ENCODE data around the gene PACC1. TPM values are rescaled to one million over a fixed set of nuclear protein-coding genes. Genes with fewer than 3 reads are reported as not detected.

Gene PACC1
- total and polyA plus RNA-seq, 2 donors (not counting 3 experiments of a cell fraction or from before 2014, with no cell fraction given) = 21.0 to 22.3 TPM

DNA sequence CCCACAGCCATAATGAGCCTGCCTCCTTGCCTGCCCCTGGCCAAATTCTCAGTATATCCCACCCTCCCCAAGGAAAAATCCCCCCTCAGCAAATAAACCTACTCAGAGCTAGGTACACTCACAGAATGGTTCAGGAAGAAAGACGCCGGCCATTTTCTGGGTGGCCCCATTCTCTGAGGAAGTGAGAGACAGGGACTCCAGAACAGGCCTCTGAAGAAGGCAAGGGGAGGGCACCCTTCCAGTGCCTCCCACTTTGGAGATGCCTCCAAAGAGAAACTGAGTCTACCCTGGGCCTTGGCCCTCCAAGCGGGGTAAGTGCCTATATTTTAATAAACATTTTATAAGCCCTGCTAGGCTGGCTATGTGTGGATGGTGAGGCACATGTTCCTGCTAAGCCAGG, 2.3 kb downstream of the PACC1 start:
- peaks cover 6% of the 10 kb centered on the region for H3K4me1 ChIP-seq (ENCODE audit: control insufficient read depth, extremely low read depth, insufficient read depth, low read length)
- dilution Hi-C loops (cut with MboI; ENCODE audit: extremely low pct_ligation_motif_present, low sequenced_read_pairs) = no loop called here
- no peak for TF ChIP-seq POLR2AphosphoS5 (IDR thresholded peaks at IDR 0.05; ENCODE audit: insufficient read depth, low read depth, low read length)
- peaks cover 7% of the 10 kb centered on the region for H3K79me2 ChIP-seq (ENCODE audit: control insufficient read depth, insufficient read depth, low read length)
- H3K9me1 ChIP-seq (replicated peaks; ENCODE audit: control insufficient read depth, extremely low read depth, insufficient read depth, low read length) = no peaks in the 10 kb centered on the region
- BruUV-seq (replicated peaks) = no TSS peak
- DNase-seq (ENCODE audit: low read depth, low spot score) (no peak), FAIRE-seq (no peak)
- H3K9ac ChIP-seq (replicated peaks; ENCODE audit: extremely low read depth, insufficient read depth, low read length) = no peak overlapping the region
- no peak overlapping the region for H2AFZ ChIP-seq (ENCODE audit: low read depth, low read length)
- no peak overlapping the region for H3K27ac ChIP-seq (ENCODE audit: insufficient read depth, low read depth, low read length)
- no peak overlapping the region for H3K4me2 ChIP-seq (ENCODE audit: insufficient read depth, low read length)
- no peak overlapping the region for H3K4me3 ChIP-seq (replicated peaks in 1 of 3; ENCODE audit: insufficient read depth in 1 of 3, low read depth in 1 of 3, low read length in 3 of 3)
- ChIA-PET CTCF (no interaction called here), POLR2A (no interaction called here)
- no peaks in the 10 kb centered on the region for H3K9me3 ChIP-seq (replicated peaks; ENCODE audit: control insufficient read depth, insufficient read depth, low read length)
- H4K20me1 ChIP-seq (replicated peaks; ENCODE audit: control insufficient read depth, extremely low read depth, insufficient read depth, low read length) = no peaks in the 10 kb centered on the region
- H3K36me3 ChIP-seq (ENCODE audit: control insufficient read depth in 2 of 2, extremely low read depth in 1 of 2, insufficient read depth in 2 of 2, low read length in 2 of 2) = peaks cover 3 to 15% of the 10 kb centered on the region in 2 experiments
- H3K27me3 ChIP-seq (ENCODE audit: control insufficient read depth in 2 of 2, insufficient read depth in 2 of 2, low read length in 2 of 2) = no peaks in the 10 kb centered on the region
- intact Hi-C loops (cut with micrococcal nuclease) = no loop called here

DNA sequence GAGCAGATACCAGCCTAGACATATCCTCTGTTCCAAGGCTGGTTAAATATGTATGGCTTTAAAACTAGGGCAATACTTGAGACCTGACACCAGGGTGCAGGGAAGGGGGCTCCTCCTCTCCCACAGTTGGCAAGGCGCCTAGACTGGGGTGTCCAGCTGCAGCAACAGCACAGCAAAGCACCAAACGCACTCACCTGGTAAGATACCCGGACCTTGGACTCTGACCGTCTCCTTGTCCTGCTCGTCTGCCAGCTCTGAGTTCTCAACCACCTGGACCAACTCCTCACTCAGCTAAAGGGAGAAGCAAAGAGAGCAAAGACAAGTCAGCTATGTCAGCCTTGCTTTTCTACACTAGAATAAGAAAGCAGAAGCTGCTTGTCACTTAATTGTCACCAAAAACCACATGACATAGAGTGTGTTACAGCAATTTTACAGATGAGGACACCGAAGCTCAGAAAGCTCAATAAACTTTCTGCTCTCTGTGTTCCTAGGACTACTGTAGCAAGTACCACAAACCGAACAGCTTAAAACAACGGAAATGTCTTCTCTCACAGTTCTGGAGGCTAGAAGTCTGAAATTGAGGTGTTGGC, 4.4 kb downstream of the PACC1 start:
- Histone ChIP-seq H2AFZ (ENCODE audit: low read depth, low read length) (no peak overlapping the region), H3K79me2 (ENCODE audit: control insufficient read depth, insufficient read depth, low read length) (peaks cover 7% of the 10 kb centered on the region), H3K4me3 (replicated peaks in 1 of 3; ENCODE audit: insufficient read depth in 1 of 3, low read depth in 1 of 3, low read length in 3 of 3) (no peak overlapping the region), H3K9me1 (replicated peaks; ENCODE audit: control insufficient read depth, extremely low read depth, insufficient read depth, low read length) (no peaks in the 10 kb centered on the region), H3K9me3 (replicated peaks; ENCODE audit: control insufficient read depth, insufficient read depth, low read length) (no peaks in the 10 kb centered on the region), H3K27me3 (ENCODE audit: control insufficient read depth in 2 of 2, insufficient read depth in 2 of 2, low read length in 2 of 2) (no peaks in the 10 kb centered on the region), H3K4me2 (ENCODE audit: insufficient read depth, low read length) (no peak overlapping the region), H3K9ac (replicated peaks; ENCODE audit: extremely low read depth, insufficient read depth, low read length) (no peak overlapping the region), H3K27ac (ENCODE audit: insufficient read depth, low read depth, low read length) (no peak overlapping the region), H4K20me1 (replicated peaks; ENCODE audit: control insufficient read depth, extremely low read depth, insufficient read depth, low read length) (no peaks in the 10 kb centered on the region), H3K4me1 (ENCODE audit: control insufficient read depth, extremely low read depth, insufficient read depth, low read length) (peaks cover 6% of the 10 kb centered on the region), H3K36me3 (ENCODE audit: control insufficient read depth in 2 of 2, extremely low read depth in 1 of 2, insufficient read depth in 2 of 2, low read length in 2 of 2) (peaks cover 3 to 23% of the 10 kb centered on the region in 2 experiments)
- intact Hi-C loops (cut with micrococcal nuclease) = no loop called here
- dilution Hi-C loops (cut with MboI; ENCODE audit: extremely low pct_ligation_motif_present, low sequenced_read_pairs) = no loop called here
- ChIA-PET POLR2A (no interaction called here), CTCF (interaction anchor here (1.2 to 1.6 kb wide), 2 partner anchors 46 to 340 kb away, joined by 3 to 4 read pairs; no protein-coding TSS in a partner anchor)
- FAIRE-seq (no peak), DNase-seq (ENCODE audit: low read depth, low spot score) (no peak)
- no peak for TF ChIP-seq POLR2A (IDR thresholded peaks at IDR 0.05; ENCODE audit: low read depth, low read length)
- TF ChIP-seq MYC (IDR thresholded peaks at IDR 0.05; ENCODE audit: low read depth, low read length) = no peak
- TF ChIP-seq FOS (IDR thresholded peaks at IDR 0.05; ENCODE audit: borderline replicate concordance, insufficient read depth, low read length) = no peak
- TF ChIP-seq JUN (IDR thresholded peaks at IDR 0.05; ENCODE audit: borderline replicate concordance, insufficient read depth, insufficient read length, low read depth) = no peak
- TF ChIP-seq, protein P1, sequence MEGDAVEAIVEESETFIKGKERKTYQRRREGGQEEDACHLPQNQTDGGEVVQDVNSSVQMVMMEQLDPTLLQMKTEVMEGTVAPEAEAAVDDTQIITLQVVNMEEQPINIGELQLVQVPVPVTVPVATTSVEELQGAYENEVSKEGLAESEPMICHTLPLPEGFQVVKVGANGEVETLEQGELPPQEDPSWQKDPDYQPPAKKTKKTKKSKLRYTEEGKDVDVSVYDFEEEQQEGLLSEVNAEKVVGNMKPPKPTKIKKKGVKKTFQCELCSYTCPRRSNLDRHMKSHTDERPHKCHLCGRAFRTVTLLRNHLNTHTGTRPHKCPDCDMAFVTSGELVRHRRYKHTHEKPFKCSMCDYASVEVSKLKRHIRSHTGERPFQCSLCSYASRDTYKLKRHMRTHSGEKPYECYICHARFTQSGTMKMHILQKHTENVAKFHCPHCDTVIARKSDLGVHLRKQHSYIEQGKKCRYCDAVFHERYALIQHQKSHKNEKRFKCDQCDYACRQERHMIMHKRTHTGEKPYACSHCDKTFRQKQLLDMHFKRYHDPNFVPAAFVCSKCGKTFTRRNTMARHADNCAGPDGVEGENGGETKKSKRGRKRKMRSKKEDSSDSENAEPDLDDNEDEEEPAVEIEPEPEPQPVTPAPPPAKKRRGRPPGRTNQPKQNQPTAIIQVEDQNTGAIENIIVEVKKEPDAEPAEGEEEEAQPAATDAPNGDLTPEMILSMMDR (IDR thresholded peaks at IDR 0.05; ENCODE audit: extremely low read depth in 1 of 2, insufficient read depth in 1 of 2, low read depth in 1 of 2, low read length in 2 of 2) = no peak
- no peak for TF ChIP-seq POLR2AphosphoS5 (IDR thresholded peaks at IDR 0.05; ENCODE audit: insufficient read depth, low read depth, low read length)
- TF ChIP-seq, protein P2, sequence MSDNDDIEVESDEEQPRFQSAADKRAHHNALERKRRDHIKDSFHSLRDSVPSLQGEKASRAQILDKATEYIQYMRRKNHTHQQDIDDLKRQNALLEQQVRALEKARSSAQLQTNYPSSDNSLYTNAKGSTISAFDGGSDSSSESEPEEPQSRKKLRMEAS (IDR thresholded peaks at IDR 0.05; ENCODE audit: insufficient read depth, insufficient read length) = no peak
- TF ChIP-seq GATA2 (IDR thresholded peaks at IDR 0.05; ENCODE audit: insufficient read depth, insufficient read length, low read depth, low read length) = no peak
- no peak for TF ChIP-seq EZH2 (IDR thresholded peaks at IDR 0.05; ENCODE audit: borderline replicate concordance, low read depth, low read length, severe bottlenecking)
- BruUV-seq (replicated peaks) = no TSS peak
